Measurements from ENCODE around the gene ABTB2.

DNA sequence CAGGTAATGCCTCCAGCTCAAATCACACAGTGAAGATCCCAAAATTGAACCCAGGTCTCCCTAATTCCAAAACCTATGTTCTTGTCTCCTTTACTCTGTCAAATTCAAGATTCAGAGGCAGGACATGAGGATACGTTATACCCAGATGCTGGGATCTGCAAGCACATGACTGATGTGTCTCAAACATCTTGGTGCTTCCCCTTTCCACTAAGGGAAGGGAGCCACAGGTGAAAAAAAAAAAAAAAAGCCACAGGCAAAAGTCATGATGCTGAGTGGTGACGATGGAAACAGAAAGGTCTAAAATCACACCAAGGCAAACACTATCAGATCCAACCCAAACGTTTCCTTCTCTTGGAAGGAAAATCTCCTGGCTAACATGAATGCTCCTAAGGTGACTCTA, 24.0 kb downstream of the ABTB2 start:
- no peak for TF ChIP-seq EZH2 (IDR thresholded peaks at IDR 0.05; ENCODE audit: borderline replicate concordance, low read depth, low read length, severe bottlenecking)
- TF ChIP-seq, protein P1, sequence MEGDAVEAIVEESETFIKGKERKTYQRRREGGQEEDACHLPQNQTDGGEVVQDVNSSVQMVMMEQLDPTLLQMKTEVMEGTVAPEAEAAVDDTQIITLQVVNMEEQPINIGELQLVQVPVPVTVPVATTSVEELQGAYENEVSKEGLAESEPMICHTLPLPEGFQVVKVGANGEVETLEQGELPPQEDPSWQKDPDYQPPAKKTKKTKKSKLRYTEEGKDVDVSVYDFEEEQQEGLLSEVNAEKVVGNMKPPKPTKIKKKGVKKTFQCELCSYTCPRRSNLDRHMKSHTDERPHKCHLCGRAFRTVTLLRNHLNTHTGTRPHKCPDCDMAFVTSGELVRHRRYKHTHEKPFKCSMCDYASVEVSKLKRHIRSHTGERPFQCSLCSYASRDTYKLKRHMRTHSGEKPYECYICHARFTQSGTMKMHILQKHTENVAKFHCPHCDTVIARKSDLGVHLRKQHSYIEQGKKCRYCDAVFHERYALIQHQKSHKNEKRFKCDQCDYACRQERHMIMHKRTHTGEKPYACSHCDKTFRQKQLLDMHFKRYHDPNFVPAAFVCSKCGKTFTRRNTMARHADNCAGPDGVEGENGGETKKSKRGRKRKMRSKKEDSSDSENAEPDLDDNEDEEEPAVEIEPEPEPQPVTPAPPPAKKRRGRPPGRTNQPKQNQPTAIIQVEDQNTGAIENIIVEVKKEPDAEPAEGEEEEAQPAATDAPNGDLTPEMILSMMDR (IDR thresholded peaks at IDR 0.05; ENCODE audit: borderline replicate concordance, extremely low read depth, low read length, poor library complexity, severe bottlenecking), result no peak

Data from DND-41 (cell line).